Right cardiac atrium (tissue), 5 donors: ENCODE data around the gene MANEAL. TPM values are rescaled to one million over a fixed set of nuclear protein-coding genes. Genes with fewer than 3 reads are reported as not detected.

Source experiments
- polyA plus RNA-seq: library from polyadenylated mRNA; stranded (reverse); fragments of 200-250 nt; gene quantifications from one replicate; pipeline ENCODE4 v1.2.3, GENCODE V29; 2013
- total RNA-seq, 4 donors: library from RNA; stranded (reverse); fragmentation: NEBNext Ultra II Directional; extraction: Animal tissue kit (Norgen Biotek cat#: 25700); gene quantifications; one replicate each; pipeline ENCODE4 v1.2.1, GENCODE V29; 2021
- donor health status: healthy with polysubstance abuse.
- donor health status: DM: no; HTN: yes; CAD: no.
- donor health status: DM: no; HTN: no; CAD: no.
- donor health status: DM: no; HTN: yes; CAD: no; lungs with severe emphysema.
- donor health status: DM: yes; HTN: yes; CAD: no.

The MANEAL gene
- total and polyA plus RNA-seq, 5 donors = 0.69 to 1.5 (median 1.2) TPM

Other genes starting within 250 kb of the MANEAL start
- 1 to 10 TPM; 7.9 to 9.9 (median 8.4) TPM for gene SNIP1, start 239.6 kb upstream of the MANEAL start, total RNA-seq
- 4.5 TPM for gene SNIP1, start 239.6 kb upstream of the MANEAL start, polyA plus RNA-seq
- gene DNALI1, start 236.9 kb upstream of the MANEAL start, total RNA-seq = 1 to 10 TPM; 7.3 to 9.9 (median 8.7) TPM
- gene DNALI1, start 236.9 kb upstream of the MANEAL start, polyA plus RNA-seq = 7.7 TPM
- 10 to 100 TPM; 22.2 to 33.5 (median 25.9) TPM for gene GNL2, start 197.9 kb upstream of the MANEAL start, total RNA-seq
- 33.5 TPM for gene GNL2, start 197.9 kb upstream of the MANEAL start, polyA plus RNA-seq
- under 1 TPM in 3 of 4 donors, not detected in 1; 0.15 to 0.50 (median 0.26) TPM for gene RSPO1, start 159.0 kb upstream of the MANEAL start, total RNA-seq
- gene RSPO1, start 159.0 kb upstream of the MANEAL start, polyA plus RNA-seq = not detected
- 1 to 10 TPM in 1 of 4 donors, under 1 TPM in 2, not detected in 1; 0.25 to 1.1 (median 0.68) TPM for gene CDCA8, start 101.3 kb upstream of the MANEAL start, total RNA-seq
- 0.38 TPM for gene CDCA8, start 101.3 kb upstream of the MANEAL start, polyA plus RNA-seq
- 1 to 10 TPM in 1 of 4 donors, under 1 TPM in 3; 0.11 to 1.1 (median 0.36) TPM for gene EPHA10, start 28.7 kb upstream of the MANEAL start, total RNA-seq
- gene EPHA10, start 28.7 kb upstream of the MANEAL start, polyA plus RNA-seq = 0.36 TPM
- 10 to 100 TPM; 45.5 to 61.2 (median 55.5) TPM for gene C1orf122, start 13.9 kb downstream of the MANEAL start, total RNA-seq
- 84.0 TPM for gene C1orf122, start 13.9 kb downstream of the MANEAL start, polyA plus RNA-seq
- 1 to 10 TPM; 4.0 to 8.4 (median 5.8) TPM for gene YRDC, start 14.4 kb downstream of the MANEAL start, total RNA-seq
- gene YRDC, start 14.4 kb downstream of the MANEAL start, polyA plus RNA-seq = 5.7 TPM
- gene MTF1, start 65.7 kb downstream of the MANEAL start, total RNA-seq = 10 to 100 TPM in 3 of 4 donors, 1 to 10 TPM in 1; 8.9 to 13.4 (median 11.0) TPM
- gene MTF1, start 65.7 kb downstream of the MANEAL start, polyA plus RNA-seq = 2.4 TPM
- gene INPP5B, start 153.2 kb downstream of the MANEAL start, total RNA-seq = 10 to 100 TPM; 16.4 to 22.4 (median 17.6) TPM
- 11.7 TPM for gene INPP5B, start 153.2 kb downstream of the MANEAL start, polyA plus RNA-seq
- gene SF3A3, start 196.2 kb downstream of the MANEAL start, total RNA-seq = 10 to 100 TPM; 25.2 to 34.1 (median 31.0) TPM
- gene SF3A3, start 196.2 kb downstream of the MANEAL start, polyA plus RNA-seq = 14.4 TPM
- 10 to 100 TPM in 1 of 4 donors, 1 to 10 TPM in 3; 8.1 to 15.6 (median 9.1) TPM for gene FHL3, start 211.7 kb downstream of the MANEAL start, total RNA-seq
- 9.7 TPM for gene FHL3, start 211.7 kb downstream of the MANEAL start, polyA plus RNA-seq
- 10 to 100 TPM; 25.5 to 31.9 (median 30.0) TPM for gene UTP11, start 218.9 kb downstream of the MANEAL start, total RNA-seq
- gene UTP11, start 218.9 kb downstream of the MANEAL start, polyA plus RNA-seq = 34.5 TPM